Panc1 (cell line): Measurements from ENCODE around the gene MMAB. TPM values are rescaled to one million over a fixed set of nuclear protein-coding genes. Genes with fewer than 3 reads are reported as not detected.

ENCODE experiments used
- ATAC-seq: fragments of 200-7000 bp; cut with Tn5 transposase; 2 replicates; pipeline ENCODE4 v1.9.1; 2020; ENCODE audit warnings: mild to moderate bottlenecking, moderate library complexity
- BruUV-seq: library from RNA; stranded (reverse); fragments of 400-500 nt; replicated peaks from 2 replicates; lab custom pipeline; 2021; lab: Mats Ljungman, UMichigan
- CTCF ChIA-PET: fragments of 300-600 bp; sonication (Branson Sonifier 250); formaldehyde crosslinking; loops from one replicate; lab custom pipeline; 2022; ENCODE audit warnings: antibody characterized with exemption; lab: Charles Lee
- POLR2A ChIA-PET: fragments of 300-600 bp; sonication (Branson Sonifier 250); formaldehyde crosslinking; loops from one replicate; lab custom pipeline; 2022; ENCODE audit warnings: antibody characterized with exemption; lab: Charles Lee
- DNase-seq: peaks from one replicate; pipeline ENCODE4 v3.0.0-alpha.2; 2010; ENCODE audit warnings: low read depth, low spot score
- H3K27ac ChIP-seq: 2 replicates; pipeline ENCODE4 v1.5.1; 2011; ENCODE audit warnings: mild to moderate bottlenecking, low read length, inconsistent platforms
- H3K27me3 ChIP-seq: fragments of 200-500 bp; sonication (Bioruptor generic); 2 replicates; pipeline ENCODE4 v1.6.0; 2014; ENCODE audit warnings: low read length, inconsistent platforms; ENCODE audit not compliant: control insufficient read depth, insufficient read depth
- H3K36me3 ChIP-seq: fragments of 200-500 bp; sonication (Bioruptor generic); 2 replicates; pipeline ENCODE4 v1.5.1; 2014; ENCODE audit warnings: inconsistent platforms, mild to moderate bottlenecking, low read length, moderate library complexity; ENCODE audit not compliant: control insufficient read depth, insufficient read depth
- H3K4me1 ChIP-seq: 2 replicates; pipeline ENCODE4 v1.5.1; 2011; ENCODE audit warnings: inconsistent platforms, mild to moderate bottlenecking, low read length, moderate library complexity; ENCODE audit not compliant: control insufficient read depth, insufficient read depth
- H3K4me3 ChIP-seq, 2 experiments: 2 replicates each; pipeline ENCODE4 v1.5.1; 2011 to 2012; ENCODE audit warnings: low read depth in 2 of 2, low read length in 2 of 2, mild to moderate bottlenecking in 2 of 2, inconsistent platforms in 1 of 2, moderate library complexity in 1 of 2
- H3K9me3 ChIP-seq: fragments of 200-500 bp; sonication (Bioruptor generic); 2 replicates; pipeline ENCODE4 v1.5.1; 2014; ENCODE audit warnings: low read depth, mild to moderate bottlenecking, inconsistent platforms, low read length, moderate library complexity; ENCODE audit not compliant: control insufficient read depth, insufficient read depth
- CTCF ChIP-seq: fragments of 450-650 bp; IDR thresholded peaks from 2 replicates; pipeline ENCODE4 v1.5.1; 2017; ENCODE audit warnings: mild to moderate bottlenecking
- POLR2AphosphoS5 ChIP-seq: IDR thresholded peaks from 2 replicates; pipeline ENCODE4 v1.6.1; 2012; ENCODE audit warnings: mild to moderate bottlenecking, low read depth, low read length, moderate library complexity
- REST ChIP-seq, 2 experiments: IDR thresholded peaks; 2 replicates each; pipeline ENCODE4 v1.6.1; 2011 to 2012; ENCODE audit warnings: low read depth in 2 of 2, control low read depth in 1 of 2, low read length in 1 of 2, mild to moderate bottlenecking in 1 of 2, moderate library complexity in 1 of 2; ENCODE audit not compliant: insufficient read depth in 1 of 2
- SIN3A ChIP-seq: IDR thresholded peaks from 2 replicates; pipeline ENCODE4 v1.6.1; 2012; ENCODE audit warnings: low read depth, mild to moderate bottlenecking, low read length, moderate library complexity, borderline replicate concordance; ENCODE audit not compliant: insufficient read depth
- TCF7L2 ChIP-seq: IDR thresholded peaks from 2 replicates; pipeline ENCODE4 v1.6.1; 2011; ENCODE audit warnings: mild to moderate bottlenecking, low read depth, low read length, inconsistent platforms
- in situ Hi-C: cut with HindIII; loops from 2 replicates; pipeline ENCODE4 v1.10.0; 2016; ENCODE audit warnings: low sequenced_read_pairs, low pct_unique_long_range_greater_than_20kb
- intact Hi-C: fragments of 100-400 bp; cut with micrococcal nuclease; formaldehyde crosslinking; loops from one replicate; pipeline ENCODE4 v1.10.0; 2022; ENCODE audit not compliant: unreplicated experiment
- total RNA-seq: library from RNA; stranded (reverse); gene quantifications from one replicate; pipeline ENCODE4 v1.2.1, GENCODE V29; 2021; ENCODE audit not compliant: unreplicated experiment

Gene MMAB
- total RNA-seq, 1 experiment from 2014 or later, result 58.6 TPM

GRCh38 chr12:109532721-109533486, 40.4 kb downstream of the MMAB start:
- in situ Hi-C loops, result no loop called here
- no peak for DNase-seq
- ChIA-PET POLR2A (no interaction called here), CTCF (no interaction called here)
- no TSS peak for BruUV-seq
- intact Hi-C loops, result no loop called here
- ATAC-seq, result no peak
- no peak overlapping the region for H3K4me3 ChIP-seq
- H3K27ac ChIP-seq, result no peak overlapping the region
- no peaks in the 10 kb centered on the region for H3K4me1 ChIP-seq
- no peaks in the 10 kb centered on the region for H3K9me3 ChIP-seq
- no peaks in the 10 kb centered on the region for H3K36me3 ChIP-seq
- no peak for TF ChIP-seq POLR2AphosphoS5
- TF ChIP-seq SIN3A, result no peak
- TF ChIP-seq TCF7L2, result no peak
- no peak for TF ChIP-seq CTCF
- no peak for TF ChIP-seq REST (IDR thresholded peaks at IDR 0.05; ENCODE audit: insufficient read depth in 1 of 2, low read depth in 2 of 2, low read length in 1 of 2)
- no peaks in the 10 kb centered on the region for H3K27me3 ChIP-seq

- H3K9me3 ChIP-seq, result no peaks in the 10 kb centered on the region
- H3K4me3 ChIP-seq, result no peak overlapping the region
- TF ChIP-seq CTCF (no peak), POLR2AphosphoS5 (no peak), TCF7L2 (no peak), REST (IDR thresholded peaks at IDR 0.05; ENCODE audit: insufficient read depth in 1 of 2, low read depth in 2 of 2, low read length in 1 of 2) (no peak), SIN3A (no peak)
- POLR2A ChIA-PET, result no interaction called here
- BruUV-seq, result no TSS peak
- no peaks in the 10 kb centered on the region for H3K4me1 ChIP-seq
- H3K27ac ChIP-seq, result no peak overlapping the region
- H3K36me3 ChIP-seq, result no peaks in the 10 kb centered on the region
- no peaks in the 10 kb centered on the region for H3K27me3 ChIP-seq
- ATAC-seq (no peak), DNase-seq (no peak)
- CTCF ChIA-PET, result no interaction called here
- intact Hi-C loops, result no loop called here
- in situ Hi-C loops, result no loop called here
Observed at GRCh38 chr12:109531411-109531810, 41.9 kb downstream of the MMAB start.
